Measurements from ENCODE around the gene IGF2BP3. TPM values are rescaled to one million over a fixed set of nuclear protein-coding genes. Genes with fewer than 3 reads are reported as not detected.

The IGF2BP3 gene
- total and polyA plus RNA-seq, 10 of the 15 experiments (the other 5 are each of a cell fraction or from before 2014, with no cell fraction given), result 4.6 to 61.2 (median 36.9) TPM

GRCh38 chr7:23373151-23374004 is 96.9 kb downstream of the IGF2BP3 start (continued):
- TF ChIP-seq YBX1 (IDR thresholded peaks at IDR 0.05) (no peak), HDAC6 (IDR thresholded peaks at IDR 0.05; ENCODE audit: unreplicated experiment) (no peak), EED (IDR thresholded peaks at IDR 0.05; ENCODE audit: low read depth) (peak; percentile 82), MEF2B (IDR thresholded peaks at IDR 0.05; ENCODE audit: partially characterized antibody, poor library complexity, severe bottlenecking) (peak; percentile 85), NFIC (IDR thresholded peaks at IDR 0.05; ENCODE audit: low read depth, low read length) (peak; percentile 98), EZH2 (IDR thresholded peaks at IDR 0.05; ENCODE audit: borderline replicate concordance, control insufficient read depth, low read depth, low read length) (no peak), MEF2A (IDR thresholded peaks at IDR 0.05; ENCODE audit: insufficient read depth, low read depth, low read length) (peak; percentile 81), BHLHE40 (IDR thresholded peaks at IDR 0.05; ENCODE audit: borderline replicate concordance in 1 of 2, low read depth in 2 of 2, low read length in 1 of 2) (peak; percentile 72 to 81), CREM (IDR thresholded peaks at IDR 0.05; ENCODE audit: low read depth) (peak; percentile 82), BCL11A (IDR thresholded peaks at IDR 0.05; ENCODE audit: low read depth, low read length) (peak; percentile 78), SMARCA5 (IDR thresholded peaks at IDR 0.05) (peak; percentile 24; the same call in 1 of the 2 replicates), NR2C1 (IDR thresholded peaks at IDR 0.05) (no peak), SUZ12 (IDR thresholded peaks at IDR 0.05; ENCODE audit: unreplicated experiment) (no peak), MTA3 (IDR thresholded peaks at IDR 0.05; ENCODE audit: borderline replicate concordance, low read length) (0 out of 2 replicates have a peak, but pooled peaks have one; percentile 26), ETV6 (conservative IDR thresholded peaks at IDR 0.05 in 1 of 2, IDR thresholded peaks at IDR 0.05 in 1 of 2; ENCODE audit: borderline replicate concordance in 1 of 2, low read depth in 1 of 2) (peak in 1 of 2 experiments; percentile 58; a peak in 1 of 4 replicates), CBX5 (IDR thresholded peaks at IDR 0.05; ENCODE audit: low read depth) (0 out of 2 replicates have a peak, but pooled peaks have one; percentile 52), CHD2 (IDR thresholded peaks at IDR 0.05; ENCODE audit: borderline replicate concordance, low read depth, low read length) (peak; percentile 32; the same call in 1 of the 2 replicates), IKZF1 (conservative IDR thresholded peaks at IDR 0.05) (peak; percentile 81), ZNF217 (IDR thresholded peaks at IDR 0.05) (peak; percentile 84; the same call in 1 of the 2 replicates), JUNB (IDR thresholded peaks at IDR 0.05) (peak; percentile 76), PAX8 (IDR thresholded peaks at IDR 0.05) (no peak), EP300 (IDR thresholded peaks at IDR 0.05; ENCODE audit: borderline replicate concordance in 1 of 2, control insufficient read depth in 1 of 2, low read depth in 2 of 2, low read length in 2 of 2) (peak; percentile 51 to 95; a peak in 3 of 4 replicates), E2F4 (IDR thresholded peaks at IDR 0.05; ENCODE audit: low read depth, low read length) (no peak)
- TF ChIP-seq, protein P1, sequence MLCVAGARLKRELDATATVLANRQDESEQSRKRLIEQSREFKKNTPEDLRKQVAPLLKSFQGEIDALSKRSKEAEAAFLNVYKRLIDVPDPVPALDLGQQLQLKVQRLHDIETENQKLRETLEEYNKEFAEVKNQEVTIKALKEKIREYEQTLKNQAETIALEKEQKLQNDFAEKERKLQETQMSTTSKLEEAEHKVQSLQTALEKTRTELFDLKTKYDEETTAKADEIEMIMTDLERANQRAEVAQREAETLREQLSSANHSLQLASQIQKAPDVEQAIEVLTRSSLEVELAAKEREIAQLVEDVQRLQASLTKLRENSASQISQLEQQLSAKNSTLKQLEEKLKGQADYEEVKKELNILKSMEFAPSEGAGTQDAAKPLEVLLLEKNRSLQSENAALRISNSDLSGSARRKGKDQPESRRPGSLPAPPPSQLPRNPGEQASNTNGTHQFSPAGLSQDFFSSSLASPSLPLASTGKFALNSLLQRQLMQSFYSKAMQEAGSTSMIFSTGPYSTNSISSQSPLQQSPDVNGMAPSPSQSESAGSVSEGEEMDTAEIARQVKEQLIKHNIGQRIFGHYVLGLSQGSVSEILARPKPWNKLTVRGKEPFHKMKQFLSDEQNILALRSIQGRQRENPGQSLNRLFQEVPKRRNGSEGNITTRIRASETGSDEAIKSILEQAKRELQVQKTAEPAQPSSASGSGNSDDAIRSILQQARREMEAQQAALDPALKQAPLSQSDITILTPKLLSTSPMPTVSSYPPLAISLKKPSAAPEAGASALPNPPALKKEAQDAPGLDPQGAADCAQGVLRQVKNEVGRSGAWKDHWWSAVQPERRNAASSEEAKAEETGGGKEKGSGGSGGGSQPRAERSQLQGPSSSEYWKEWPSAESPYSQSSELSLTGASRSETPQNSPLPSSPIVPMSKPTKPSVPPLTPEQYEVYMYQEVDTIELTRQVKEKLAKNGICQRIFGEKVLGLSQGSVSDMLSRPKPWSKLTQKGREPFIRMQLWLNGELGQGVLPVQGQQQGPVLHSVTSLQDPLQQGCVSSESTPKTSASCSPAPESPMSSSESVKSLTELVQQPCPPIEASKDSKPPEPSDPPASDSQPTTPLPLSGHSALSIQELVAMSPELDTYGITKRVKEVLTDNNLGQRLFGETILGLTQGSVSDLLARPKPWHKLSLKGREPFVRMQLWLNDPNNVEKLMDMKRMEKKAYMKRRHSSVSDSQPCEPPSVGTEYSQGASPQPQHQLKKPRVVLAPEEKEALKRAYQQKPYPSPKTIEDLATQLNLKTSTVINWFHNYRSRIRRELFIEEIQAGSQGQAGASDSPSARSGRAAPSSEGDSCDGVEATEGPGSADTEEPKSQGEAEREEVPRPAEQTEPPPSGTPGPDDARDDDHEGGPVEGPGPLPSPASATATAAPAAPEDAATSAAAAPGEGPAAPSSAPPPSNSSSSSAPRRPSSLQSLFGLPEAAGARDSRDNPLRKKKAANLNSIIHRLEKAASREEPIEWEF (IDR thresholded peaks at IDR 0.05; ENCODE audit: insufficient replicate concordance, low read depth, low read length), result peak; percentile 76

All from GM12878 (cell line).